H7 (cell line): Measurements from ENCODE around the gene ZNF862. TPM values are rescaled to one million over a fixed set of nuclear protein-coding genes. Genes with fewer than 3 reads are reported as not detected.

Source experiments
- DNase-seq: peaks from one replicate; pipeline ENCODE4 v3.0.0; 2012
- H3K27me3 ChIP-seq: 2 replicates; pipeline ENCODE4 v1.6.0; 2011; ENCODE audit warnings: mild to moderate bottlenecking, low read length; ENCODE audit not compliant: control insufficient read depth, insufficient read depth
- H3K36me3 ChIP-seq: replicated peaks from 2 replicates; pipeline ENCODE4 v1.5.1; 2011; ENCODE audit warnings: low read length; ENCODE audit not compliant: control insufficient read depth, insufficient read depth
- H3K4me3 ChIP-seq: 2 replicates; pipeline ENCODE4 v1.5.1; 2011; ENCODE audit warnings: low read depth, mild to moderate bottlenecking, control low read depth, low read length, moderate library complexity; ENCODE audit not compliant: insufficient read depth
- total RNA-seq: library from RNA; depleted of rRNA; stranded (reverse); fragments of >200 nt; shearing (Covaris generic); gene quantifications from 2 replicates; pipeline ENCODE4 v1.2.3, GENCODE V29; 2014

ZNF862 gene
- total RNA-seq, 1 experiment from 2014 or later = 3.4 TPM

DNA sequence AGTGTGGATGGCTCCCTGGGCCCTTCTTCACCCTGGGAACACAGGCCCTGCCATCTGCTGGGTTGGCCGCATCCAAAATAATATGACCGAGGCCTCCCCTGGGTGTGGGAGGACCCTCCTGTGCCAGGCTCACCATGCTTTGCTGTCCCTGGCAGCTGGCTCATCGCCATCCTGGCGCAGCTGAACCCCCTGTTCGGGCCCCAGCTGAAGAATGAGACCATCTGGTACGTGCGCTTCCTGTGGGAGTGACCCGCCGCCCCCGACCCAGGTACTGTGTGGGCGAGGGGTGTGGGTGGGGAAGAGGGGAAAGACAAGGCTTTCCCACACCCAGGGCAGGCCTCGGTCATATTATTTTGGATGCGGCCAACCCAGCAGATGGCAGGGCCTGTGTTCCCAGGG is 40.3 kb downstream of the ZNF862 start:
- H3K27me3 ChIP-seq = peaks cover 17% of the 10 kb centered on the region
- no peaks in the 10 kb centered on the region for H3K36me3 ChIP-seq
- H3K4me3 ChIP-seq = no peak overlapping the region
- DNase-seq = peak; percentile 16

DNA sequence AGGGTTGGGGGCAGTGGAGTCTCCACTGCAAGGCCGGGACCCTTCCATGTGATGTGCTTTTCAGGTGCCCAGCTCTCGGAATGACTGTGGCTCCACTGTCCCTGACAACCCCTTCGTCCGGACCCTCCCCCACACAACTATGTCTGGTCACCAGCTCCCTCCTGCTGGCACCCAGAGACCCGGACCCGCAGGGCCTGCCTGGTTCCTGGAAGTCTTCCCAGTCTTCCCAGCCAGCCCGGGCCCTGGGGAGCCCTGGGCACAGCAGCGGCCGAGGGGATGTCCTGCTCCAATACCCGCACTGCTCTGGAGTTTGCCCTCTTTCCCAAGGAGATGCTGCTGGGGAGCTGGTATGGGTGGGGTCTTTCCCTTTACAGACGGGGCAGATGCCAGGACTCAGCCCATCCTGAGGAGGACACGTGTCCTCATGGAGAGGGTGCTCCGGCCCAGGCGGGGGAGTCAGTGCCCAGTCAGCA is 41.1 kb downstream of the ZNF862 start:
- Histone ChIP-seq H3K27me3 (peaks cover 13% of the 10 kb centered on the region), H3K36me3 (no peaks in the 10 kb centered on the region), H3K4me3 (no peak overlapping the region)
- peak; percentile 25 for DNase-seq

GRCh38 chr7:149879766-149880637 is 41.8 kb downstream of the ZNF862 start:
- Histone ChIP-seq H3K4me3 (no peak overlapping the region), H3K36me3 (no peaks in the 10 kb centered on the region), H3K27me3 (peaks cover 6% of the 10 kb centered on the region)
- DNase-seq = peak; percentile 26

DNA sequence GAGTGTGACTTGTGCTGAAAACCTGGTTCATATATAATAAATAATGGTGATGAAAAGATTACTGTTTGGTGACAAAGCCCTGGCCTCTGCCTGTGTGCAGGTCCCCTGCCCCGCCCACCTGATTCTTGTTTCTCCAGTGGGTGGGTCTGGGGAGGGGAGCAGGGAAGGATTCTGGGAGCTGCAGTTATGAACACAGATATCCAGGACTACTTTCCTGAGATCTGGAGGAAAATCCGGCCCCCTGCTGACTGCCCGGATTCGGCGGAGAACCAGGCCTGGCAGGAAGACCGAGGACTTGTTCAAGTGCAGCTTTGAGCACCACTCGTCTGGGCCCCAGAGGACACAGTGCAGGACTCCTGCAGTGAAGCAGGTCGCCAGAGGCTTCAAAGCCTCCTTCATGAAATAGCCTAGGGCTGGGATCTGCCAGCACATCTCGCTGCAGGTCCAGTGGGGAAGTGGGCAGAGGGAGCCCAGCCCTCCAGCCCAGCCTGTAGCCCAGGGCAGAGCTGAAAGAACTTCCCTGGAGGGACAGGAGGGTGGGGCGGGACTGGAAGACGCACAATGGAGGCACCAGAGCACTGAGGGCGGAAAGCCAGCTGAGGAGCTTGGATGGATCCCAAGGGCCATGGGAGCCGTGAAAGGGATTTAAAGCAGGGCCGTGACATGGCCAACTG is 42.6 kb downstream of the ZNF862 start:
- Histone ChIP-seq H3K36me3 (no peaks in the 10 kb centered on the region), H3K27me3 (no peaks in the 10 kb centered on the region), H3K4me3 (no peak overlapping the region)
- DNase-seq = peak; percentile 17

GRCh38 chr7:149881328-149882247 is 43.4 kb downstream of the ZNF862 start:
- no peaks in the 10 kb centered on the region for H3K36me3 ChIP-seq
- H3K27me3 ChIP-seq = no peaks in the 10 kb centered on the region
- DNase-seq = no peak
- H3K4me3 ChIP-seq = no peak overlapping the region

DNA sequence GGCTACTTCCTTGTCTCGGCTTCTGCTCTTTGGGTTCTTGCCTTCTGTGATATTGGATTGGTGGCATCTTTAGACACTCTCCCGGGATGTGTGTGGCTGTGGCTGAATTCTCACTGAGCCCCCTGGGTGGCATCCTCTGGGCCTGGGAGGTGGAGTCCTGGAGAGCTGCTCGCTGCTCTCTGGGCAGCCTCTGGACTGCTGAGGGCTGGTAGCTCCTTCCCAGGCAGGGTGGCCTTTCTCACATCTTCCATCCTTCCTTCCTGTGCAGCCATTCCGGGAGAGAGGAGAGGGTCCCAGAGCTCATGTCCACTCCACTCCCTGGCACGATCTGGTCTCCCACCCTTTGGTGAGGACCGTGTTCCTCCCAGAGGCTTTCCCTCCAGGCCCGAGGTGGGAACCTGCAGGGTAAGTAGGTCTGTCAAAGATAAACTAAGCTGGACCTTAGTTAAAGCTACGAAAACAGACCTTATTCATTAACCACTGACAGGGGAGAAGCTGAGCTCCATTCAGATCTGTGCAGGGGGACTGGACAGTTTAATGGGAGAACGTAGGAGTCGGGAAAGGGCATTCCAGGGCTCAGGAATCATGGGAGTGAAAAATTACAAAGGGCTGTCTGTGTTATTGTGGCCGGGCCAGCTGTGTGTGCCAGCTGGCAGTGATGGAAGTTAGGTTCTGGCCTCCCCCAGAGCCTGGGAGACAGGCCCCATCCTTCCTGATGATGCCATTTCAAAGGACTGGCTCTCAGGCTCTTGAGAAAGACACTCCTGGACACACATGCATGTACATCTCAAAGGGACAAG is 44.3 kb downstream of the ZNF862 start:
- H3K27me3 ChIP-seq = no peaks in the 10 kb centered on the region
- DNase-seq = peak; percentile 19
- no peak overlapping the region for H3K4me3 ChIP-seq
- no peaks in the 10 kb centered on the region for H3K36me3 ChIP-seq

DNA sequence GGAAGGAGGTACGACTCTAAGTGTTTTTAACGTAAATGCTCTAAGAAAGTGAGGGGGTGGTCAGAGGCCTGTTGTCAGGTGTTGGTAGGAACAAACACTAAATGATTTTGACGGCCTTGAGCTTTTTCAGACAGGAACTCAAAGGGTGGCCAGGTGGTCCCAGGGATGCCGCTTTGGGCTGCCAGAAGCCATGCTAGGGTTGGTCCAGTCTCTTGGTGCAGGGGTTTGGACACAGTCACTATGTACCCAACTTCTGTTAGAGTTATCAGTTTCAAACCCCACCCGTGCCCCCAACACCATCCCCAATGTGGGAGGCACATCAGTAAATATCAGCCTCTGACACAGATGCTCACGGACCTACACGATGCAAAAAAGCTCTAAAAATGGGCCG is 44.9 kb downstream of the ZNF862 start:
- no peaks in the 10 kb centered on the region for H3K36me3 ChIP-seq
- no peak overlapping the region for H3K4me3 ChIP-seq
- no peak for DNase-seq
- no peaks in the 10 kb centered on the region for H3K27me3 ChIP-seq

DNA sequence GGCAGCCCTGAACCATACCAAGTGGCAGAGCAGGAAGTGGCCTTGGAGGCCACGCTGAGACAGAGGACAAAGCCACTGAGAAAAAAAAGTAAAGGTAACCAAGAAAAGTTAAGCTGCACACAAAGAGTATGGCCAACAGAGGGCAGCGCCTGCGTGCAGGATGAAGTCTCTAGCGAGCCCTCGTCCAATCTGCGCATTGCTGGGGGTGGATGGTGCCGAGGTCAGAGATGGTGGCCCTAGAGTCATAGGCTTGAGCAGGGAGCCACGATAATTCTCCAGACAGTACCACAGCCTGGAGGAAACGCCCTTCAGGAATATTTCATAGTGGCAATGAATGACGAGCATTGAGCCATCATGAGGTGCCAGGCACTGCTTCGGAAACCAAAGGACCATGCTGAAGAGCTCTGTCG is 45.3 kb downstream of the ZNF862 start:
- Histone ChIP-seq H3K27me3 (no peaks in the 10 kb centered on the region), H3K4me3 (no peak overlapping the region), H3K36me3 (no peaks in the 10 kb centered on the region)
- peak; percentile 85 for DNase-seq

GRCh38 chr7:149884016-149884415 is 45.8 kb downstream of the ZNF862 start:
- H3K27me3 ChIP-seq = no peaks in the 10 kb centered on the region
- no peak overlapping the region for H3K4me3 ChIP-seq
- no peaks in the 10 kb centered on the region for H3K36me3 ChIP-seq
- no peak for DNase-seq

DNA sequence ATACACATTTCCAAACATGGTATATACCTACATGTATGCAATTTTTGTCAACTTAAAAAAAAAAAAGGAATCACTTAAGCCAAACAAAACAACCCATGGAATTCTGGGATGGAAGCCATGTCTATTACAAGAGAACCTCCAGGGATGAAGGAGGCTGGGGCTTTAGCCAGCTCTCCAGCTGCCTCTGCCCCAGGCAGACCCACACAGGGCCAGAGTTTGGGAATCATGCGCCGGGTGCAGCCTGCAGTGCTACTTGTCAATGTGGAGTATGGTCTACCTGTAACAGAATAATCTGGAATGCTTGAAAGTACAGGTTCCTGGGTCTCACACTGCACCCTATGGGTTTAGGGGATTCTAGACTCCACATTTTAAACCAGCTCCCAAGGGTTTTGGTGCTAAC is 46.4 kb downstream of the ZNF862 start:
- Histone ChIP-seq H3K36me3 (no peaks in the 10 kb centered on the region), H3K4me3 (no peak overlapping the region), H3K27me3 (no peaks in the 10 kb centered on the region)
- DNase-seq = no peak

- Histone ChIP-seq H3K27me3 (no peaks in the 10 kb centered on the region), H3K4me3 (no peak overlapping the region), H3K36me3 (no peaks in the 10 kb centered on the region)
- peak; percentile 64 for DNase-seq
Measured at GRCh38 chr7:149885191-149886017, 47.2 kb downstream of the ZNF862 start.

- Histone ChIP-seq H3K36me3 (no peaks in the 10 kb centered on the region), H3K27me3 (no peaks in the 10 kb centered on the region), H3K4me3 (no peak overlapping the region)
- no peak for DNase-seq
Measured at GRCh38 chr7:149886018-149886415, 47.8 kb downstream of the ZNF862 start.

DNA sequence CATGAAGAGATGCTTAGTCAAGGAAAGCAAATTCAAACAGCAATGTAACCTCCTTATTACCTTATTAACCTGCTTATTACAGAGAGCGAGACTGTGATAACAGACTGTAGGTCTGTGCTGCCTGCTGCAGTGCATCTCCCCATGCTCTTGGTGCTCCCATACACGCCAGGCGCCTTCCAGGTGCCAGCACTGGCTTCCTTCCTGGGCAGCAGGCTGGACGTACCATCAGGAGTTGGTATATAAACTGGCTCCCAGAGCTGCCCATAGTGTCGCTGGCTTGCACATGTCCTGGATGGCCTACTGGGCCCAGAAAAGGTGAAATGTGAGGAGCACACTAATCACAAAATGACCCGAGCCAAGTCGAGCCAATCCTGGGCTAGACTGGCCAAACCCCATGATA is 49.1 kb downstream of the ZNF862 start:
- Histone ChIP-seq H3K4me3 (no peak overlapping the region), H3K36me3 (no peaks in the 10 kb centered on the region), H3K27me3 (no peaks in the 10 kb centered on the region)
- DNase-seq = no peak
